ENCODE measurements around the gene NAA16. TPM values are rescaled to one million over a fixed set of nuclear protein-coding genes. Genes with fewer than 3 reads are reported as not detected.

NAA16 gene
- total and polyA plus RNA-seq, 9 of the 15 experiments (the other 6 are each of a cell fraction or from before 2014, with no cell fraction given): 3.7 to 18.2 (median 12.0) TPM

GRCh38 chr13:41334810-41335209, 23.7 kb downstream of the NAA16 start:
- H3K27ac ChIP-seq (ENCODE audit: extremely low read depth, low read depth, low read length): no peak overlapping the region
- intact Hi-C loops (cut with micrococcal nuclease): no loop called here
- WGBS (ENCODE audit: insufficient coverage, low coverage, missing lambda C conversion rate): 79% methylated on average over 4 of the region's 4 CpGs
- H3K9ac ChIP-seq (ENCODE audit: insufficient read depth in 1 of 2, low read depth in 2 of 2, low read length in 2 of 2): no peak overlapping the region
- DNase-seq (ENCODE audit: extremely low read depth in 1 of 4, low spot score in 3 of 4) (no peak), ATAC-seq (no peak), FAIRE-seq (no peak)
- no peaks in the 10 kb centered on the region for H3K4me1 ChIP-seq (replicated peaks in 1 of 2; ENCODE audit: control insufficient read depth in 2 of 2, insufficient read depth in 2 of 2, low read length in 2 of 2)
- H3K9me1 ChIP-seq (ENCODE audit: control insufficient read depth, insufficient read depth, low read length): no peaks in the 10 kb centered on the region
- no peak overlapping the region for H3K4me2 ChIP-seq (ENCODE audit: insufficient read depth, low read length)
- H4K20me1 ChIP-seq (replicated peaks; ENCODE audit: control insufficient read depth, insufficient read depth, low read length): no peaks in the 10 kb centered on the region
- no peaks in the 10 kb centered on the region for H3K9me3 ChIP-seq (replicated peaks; ENCODE audit: control insufficient read depth, insufficient read depth, low read depth, low read length)
- peaks cover 48% of the 10 kb centered on the region; the same call in 2 of the 3 replicates for H3K36me3 ChIP-seq (ENCODE audit: control insufficient read depth, insufficient read depth, low read length)
- ChIA-PET POLR2A (no interaction called here), CTCF (ENCODE audit: low intra/inter-chr PET ratio) (no interaction called here)
- no TSS peak for BruUV-seq (replicated peaks)
- in situ Hi-C loops (cut with MboI): no loop called here
- no peaks in the 10 kb centered on the region for H3K27me3 ChIP-seq (ENCODE audit: control insufficient read depth in 2 of 2, insufficient read depth in 2 of 2, low read length in 2 of 2)
- H2AFZ ChIP-seq (ENCODE audit: low read depth, low read length): no peak overlapping the region
- H3K4me3 ChIP-seq: no peak overlapping the region
- no peaks in the 10 kb centered on the region for H3K79me2 ChIP-seq (ENCODE audit: control insufficient read depth, insufficient read depth, low read length)
- TF ChIP-seq SIN3A (IDR thresholded peaks at IDR 0.05; ENCODE audit: borderline replicate concordance in 2 of 2, control insufficient read depth in 1 of 2, low read depth in 2 of 2, low read length in 2 of 2) (no peak), ZFX (CRISPR knock-in tag; IDR thresholded peaks at IDR 0.05) (no peak), CBX2 (IDR thresholded peaks at IDR 0.05; ENCODE audit: insufficient read depth, low read length, poor library complexity, severe bottlenecking) (no peak), SAP30 (IDR thresholded peaks at IDR 0.05; ENCODE audit: borderline replicate concordance, insufficient read depth, low read depth, low read length, poor library complexity, severe bottlenecking) (no peak), CBFA2T2 (conservative IDR thresholded peaks at IDR 0.05) (no peak), MYBL2 (IDR thresholded peaks at IDR 0.05; ENCODE audit: low read depth) (no peak), MYBL2 (CRISPR knock-in tag; IDR thresholded peaks at IDR 0.05; ENCODE audit: borderline replicate concordance) (no peak), ARNT (IDR thresholded peaks at IDR 0.05) (no peak), ETV5 (CRISPR knock-in tag; IDR thresholded peaks at IDR 0.05; ENCODE audit: low read depth) (no peak), PRPF4 (IDR thresholded peaks at IDR 0.05; ENCODE audit: insufficient read depth, low read depth, low read length, poor library complexity, severe bottlenecking) (no peak), NELFE (IDR thresholded peaks at IDR 0.05; ENCODE audit: insufficient read depth, insufficient read length) (no peak), ZNF212 (CRISPR knock-in tag; IDR thresholded peaks at IDR 0.05) (no peak), KDM4B (IDR thresholded peaks at IDR 0.05; ENCODE audit: borderline replicate concordance in 2 of 2, low read depth in 1 of 2) (no peak), ETV1 (tag; conservative IDR thresholded peaks at IDR 0.05; ENCODE audit: low read depth) (no peak), HEY1 (CRISPR knock-in tag; IDR thresholded peaks at IDR 0.05; ENCODE audit: borderline replicate concordance) (no peak), CGGBP1 (CRISPR knock-in tag; IDR thresholded peaks at IDR 0.05) (no peak), KDM5B (IDR thresholded peaks at IDR 0.05; ENCODE audit: insufficient replicate concordance, low read depth, low read length) (no peak)
- TF ChIP-seq, protein P1, sequence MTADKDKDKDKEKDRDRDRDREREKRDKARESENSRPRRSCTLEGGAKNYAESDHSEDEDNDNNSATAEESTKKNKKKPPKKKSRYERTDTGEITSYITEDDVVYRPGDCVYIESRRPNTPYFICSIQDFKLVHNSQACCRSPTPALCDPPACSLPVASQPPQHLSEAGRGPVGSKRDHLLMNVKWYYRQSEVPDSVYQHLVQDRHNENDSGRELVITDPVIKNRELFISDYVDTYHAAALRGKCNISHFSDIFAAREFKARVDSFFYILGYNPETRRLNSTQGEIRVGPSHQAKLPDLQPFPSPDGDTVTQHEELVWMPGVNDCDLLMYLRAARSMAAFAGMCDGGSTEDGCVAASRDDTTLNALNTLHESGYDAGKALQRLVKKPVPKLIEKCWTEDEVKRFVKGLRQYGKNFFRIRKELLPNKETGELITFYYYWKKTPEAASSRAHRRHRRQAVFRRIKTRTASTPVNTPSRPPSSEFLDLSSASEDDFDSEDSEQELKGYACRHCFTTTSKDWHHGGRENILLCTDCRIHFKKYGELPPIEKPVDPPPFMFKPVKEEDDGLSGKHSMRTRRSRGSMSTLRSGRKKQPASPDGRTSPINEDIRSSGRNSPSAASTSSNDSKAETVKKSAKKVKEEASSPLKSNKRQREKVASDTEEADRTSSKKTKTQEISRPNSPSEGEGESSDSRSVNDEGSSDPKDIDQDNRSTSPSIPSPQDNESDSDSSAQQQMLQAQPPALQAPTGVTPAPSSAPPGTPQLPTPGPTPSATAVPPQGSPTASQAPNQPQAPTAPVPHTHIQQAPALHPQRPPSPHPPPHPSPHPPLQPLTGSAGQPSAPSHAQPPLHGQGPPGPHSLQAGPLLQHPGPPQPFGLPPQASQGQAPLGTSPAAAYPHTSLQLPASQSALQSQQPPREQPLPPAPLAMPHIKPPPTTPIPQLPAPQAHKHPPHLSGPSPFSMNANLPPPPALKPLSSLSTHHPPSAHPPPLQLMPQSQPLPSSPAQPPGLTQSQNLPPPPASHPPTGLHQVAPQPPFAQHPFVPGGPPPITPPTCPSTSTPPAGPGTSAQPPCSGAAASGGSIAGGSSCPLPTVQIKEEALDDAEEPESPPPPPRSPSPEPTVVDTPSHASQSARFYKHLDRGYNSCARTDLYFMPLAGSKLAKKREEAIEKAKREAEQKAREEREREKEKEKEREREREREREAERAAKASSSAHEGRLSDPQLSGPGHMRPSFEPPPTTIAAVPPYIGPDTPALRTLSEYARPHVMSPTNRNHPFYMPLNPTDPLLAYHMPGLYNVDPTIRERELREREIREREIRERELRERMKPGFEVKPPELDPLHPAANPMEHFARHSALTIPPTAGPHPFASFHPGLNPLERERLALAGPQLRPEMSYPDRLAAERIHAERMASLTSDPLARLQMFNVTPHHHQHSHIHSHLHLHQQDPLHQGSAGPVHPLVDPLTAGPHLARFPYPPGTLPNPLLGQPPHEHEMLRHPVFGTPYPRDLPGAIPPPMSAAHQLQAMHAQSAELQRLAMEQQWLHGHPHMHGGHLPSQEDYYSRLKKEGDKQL (CRISPR knock-in tag; IDR thresholded peaks at IDR 0.05; ENCODE audit: borderline replicate concordance): no peak
